Upper lobe of left lung (tissue), 6 donors: ENCODE data around the gene TMEM259. TPM values are rescaled to one million over a fixed set of nuclear protein-coding genes. Genes with fewer than 3 reads are reported as not detected.

Source experiments
- ATAC-seq, 2 donors: fragments of 200-7000 bp; cut with Tn5 transposase; one replicate each; pipeline ENCODE4 v1.9.1; 2022; ENCODE audit warnings: mild to moderate bottlenecking in 2 of 2, moderate library complexity in 2 of 2; ENCODE audit not compliant: low FRiP score in 2 of 2
- DNase-seq, 2 donors: peaks; one replicate each; pipeline ENCODE4 v3.0.0-alpha.2; 2019 to 2020
- H3K27ac ChIP-seq, 4 donors: fragments of 200-600 bp; sonication (generic); one replicate each; pipeline ENCODE4 v1.5.1; 2016 to 2019
- H3K27me3 ChIP-seq, 4 donors: fragments of 200-600 bp; sonication (generic); one replicate each; pipeline ENCODE4 v1.5.1; 2017 to 2019
- H3K36me3 ChIP-seq, 4 donors: fragments of 200-600 bp; sonication (generic); one replicate each; pipeline ENCODE4 v1.5.1; 2016 to 2019
- H3K4me1 ChIP-seq, 4 donors: fragments of 200-600 bp; sonication (generic); one replicate each; pipeline ENCODE4 v1.5.1; 2018 to 2019
- H3K4me3 ChIP-seq, 4 donors: fragments of 200-600 bp; sonication (generic); one replicate each; pipeline ENCODE4 v1.5.1; 2017 to 2019; ENCODE audit warnings: mild to moderate bottlenecking in 2 of 4, moderate library complexity in 1 of 4
- H3K9me3 ChIP-seq, 4 donors: fragments of 200-600 bp; sonication (generic); one replicate each; pipeline ENCODE4 v1.5.1; 2018 to 2019
- EP300 ChIP-seq, 4 donors: sonication (generic); formaldehyde crosslinking; IDR thresholded peaks; one replicate each; pipeline ENCODE4 v1.5.1; 2017; ENCODE audit warnings: antibody characterized with exemption in 4 of 4, control low read depth in 2 of 4
- POLR2A ChIP-seq, 4 donors: fragments of 450-650 bp; IDR thresholded peaks; one replicate each; pipeline ENCODE4 v1.5.1; 2016 to 2017; ENCODE audit warnings: antibody characterized with exemption in 4 of 4, mild to moderate bottlenecking in 2 of 4
- POLR2AphosphoS5 ChIP-seq, 2 donors: sonication (generic); formaldehyde crosslinking; IDR thresholded peaks; one replicate each; pipeline ENCODE4 v1.5.1; 2017; ENCODE audit warnings: antibody characterized with exemption in 2 of 2
- WGBS, 2 donors: methylation state at CpG; one replicate each; pipeline ENCODE4 v1.1.5; 2017 to 2018; 5-methylcytosine and 5-hydroxymethylcytosine counted together
- total RNA-seq, 6 donors: library from RNA; depleted of rRNA in 4 of 6; stranded (reverse); fragments of >200 nt in 4 of 6; gene quantifications; one replicate each; pipeline versions ENCODE4 v1.1.0 to v1.2.1, GENCODE V29; 2016 to 2021
- TF ChIP-seq, protein P1 (sequence below), 6 experiments: fragments of 450-650 bp in 4 of 6; fragments of 200-600 bp in 2 of 6; sonication (generic) in 2 of 6; IDR thresholded peaks; one replicate each; pipeline ENCODE4 v1.5.1; 2016 to 2019; ENCODE audit warnings: antibody characterized with exemption in 6 of 6
- donor health status: DM: no; HTN: no; CAD: no; lungs with moderate emphysema.
- donor health status: DM: no; HTN: yes; CAD: no; lungs with severe emphysema.

Gene TMEM259
- total RNA-seq, 6 donors from 2014 or later = 143 to 643 (median 208) TPM

DNA sequence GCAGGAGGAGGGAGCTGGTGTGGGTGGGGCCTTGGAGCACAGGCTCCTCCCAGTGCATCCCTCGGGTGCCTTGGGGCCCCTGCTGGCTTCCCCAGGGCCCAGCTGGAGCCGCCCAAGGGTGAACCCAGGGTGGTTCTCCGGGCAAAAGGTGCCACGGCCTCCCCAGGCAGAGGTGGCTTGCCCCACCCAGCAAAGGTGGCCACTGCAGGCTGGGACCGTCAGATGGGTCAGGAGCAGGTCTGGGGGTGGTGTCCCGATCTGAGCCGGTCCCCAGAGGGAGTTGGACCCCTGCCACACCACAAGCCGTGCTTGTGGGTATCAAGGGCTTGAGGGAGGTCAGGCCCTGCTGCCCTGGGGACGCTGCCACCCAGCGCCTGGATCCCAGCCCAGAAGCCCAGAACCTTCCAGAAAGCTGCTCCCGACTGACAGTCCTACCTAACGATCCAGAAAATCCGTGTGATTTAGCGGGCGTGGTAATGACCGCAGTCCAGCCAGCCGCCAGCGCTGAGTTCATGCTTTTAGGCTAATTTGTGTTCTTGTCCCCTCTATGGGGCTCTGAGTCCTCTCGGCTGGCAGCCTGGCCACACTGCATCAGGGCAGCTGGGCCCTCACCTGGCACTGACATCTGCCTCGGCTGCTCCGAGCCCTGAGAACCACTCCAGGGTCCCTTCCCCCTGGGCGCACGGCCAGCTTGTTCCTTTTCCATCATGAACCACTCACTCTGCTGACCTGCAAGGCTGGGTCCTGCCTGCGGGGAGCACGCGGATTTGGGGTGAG lies 25.7 kb downstream of the TMEM259 start:
- H3K4me1 ChIP-seq = peaks cover 16 to 25% (median 23%) of the 10 kb centered on the region in 4 donors
- peaks cover 0 to 34% (median 20%) of the 10 kb centered on the region in 4 donors for H3K27me3 ChIP-seq
- H3K9me3 ChIP-seq = no peaks in the 10 kb centered on the region
- ATAC-seq (peak in 1 of 2 donors; percentile 67), DNase-seq (peak; percentile 68 to 70)
- peak overlapping the region in 2 of 4 donors; percentile 35 to 63 for H3K27ac ChIP-seq
- TF ChIP-seq, protein P1, sequence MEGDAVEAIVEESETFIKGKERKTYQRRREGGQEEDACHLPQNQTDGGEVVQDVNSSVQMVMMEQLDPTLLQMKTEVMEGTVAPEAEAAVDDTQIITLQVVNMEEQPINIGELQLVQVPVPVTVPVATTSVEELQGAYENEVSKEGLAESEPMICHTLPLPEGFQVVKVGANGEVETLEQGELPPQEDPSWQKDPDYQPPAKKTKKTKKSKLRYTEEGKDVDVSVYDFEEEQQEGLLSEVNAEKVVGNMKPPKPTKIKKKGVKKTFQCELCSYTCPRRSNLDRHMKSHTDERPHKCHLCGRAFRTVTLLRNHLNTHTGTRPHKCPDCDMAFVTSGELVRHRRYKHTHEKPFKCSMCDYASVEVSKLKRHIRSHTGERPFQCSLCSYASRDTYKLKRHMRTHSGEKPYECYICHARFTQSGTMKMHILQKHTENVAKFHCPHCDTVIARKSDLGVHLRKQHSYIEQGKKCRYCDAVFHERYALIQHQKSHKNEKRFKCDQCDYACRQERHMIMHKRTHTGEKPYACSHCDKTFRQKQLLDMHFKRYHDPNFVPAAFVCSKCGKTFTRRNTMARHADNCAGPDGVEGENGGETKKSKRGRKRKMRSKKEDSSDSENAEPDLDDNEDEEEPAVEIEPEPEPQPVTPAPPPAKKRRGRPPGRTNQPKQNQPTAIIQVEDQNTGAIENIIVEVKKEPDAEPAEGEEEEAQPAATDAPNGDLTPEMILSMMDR (IDR thresholded peaks at IDR 0.05) = no peak
- TF ChIP-seq POLR2AphosphoS5 (IDR thresholded peaks at IDR 0.05) = no peak
- no peak for TF ChIP-seq EP300 (IDR thresholded peaks at IDR 0.05)
- TF ChIP-seq POLR2A (IDR thresholded peaks at IDR 0.05) = no peak
- WGBS, 2 donors = 55 to 77% methylated on average over 18 to 20 of the region's 26 CpGs
- no peak overlapping the region for H3K4me3 ChIP-seq
- H3K36me3 ChIP-seq = peaks cover 0 to 38% (median 26%) of the 10 kb centered on the region in 4 donors

GRCh38 chr19:994516-994915 lies 26.4 kb downstream of the TMEM259 start:
- H3K4me1 ChIP-seq = peaks cover 13 to 22% (median 20%) of the 10 kb centered on the region in 4 donors
- H3K9me3 ChIP-seq = no peaks in the 10 kb centered on the region
- TF ChIP-seq, protein P1 (IDR thresholded peaks at IDR 0.05) = no peak
- 93 to 97% methylated on average over 17 to 18 of the region's 18 CpGs for WGBS, 2 donors
- H3K4me3 ChIP-seq = no peak overlapping the region
- ATAC-seq = no peak
- peak in 1 of 2 donors; percentile 75 for DNase-seq
- H3K36me3 ChIP-seq = peaks cover 0 to 46% (median 29%) of the 10 kb centered on the region in 4 donors
- no peak overlapping the region for H3K27ac ChIP-seq
- H3K27me3 ChIP-seq = peaks cover 0 to 27% (median 18%) of the 10 kb centered on the region in 4 donors

GRCh38 chr19:993831-994393 lies 27.0 kb downstream of the TMEM259 start:
- TF ChIP-seq POLR2AphosphoS5 (IDR thresholded peaks at IDR 0.05) (no peak), POLR2A (IDR thresholded peaks at IDR 0.05) (no peak), EP300 (IDR thresholded peaks at IDR 0.05) (no peak)
- TF ChIP-seq, protein P1 (IDR thresholded peaks at IDR 0.05) = no peak
- Histone ChIP-seq H3K27ac (no peak overlapping the region), H3K27me3 (peaks cover 0 to 21% (median 13%) of the 10 kb centered on the region in 4 donors), H3K9me3 (no peaks in the 10 kb centered on the region), H3K4me3 (no peak overlapping the region), H3K4me1 (peaks cover 13 to 22% (median 20%) of the 10 kb centered on the region in 4 donors), H3K36me3 (peaks cover 0 to 50% (median 31%) of the 10 kb centered on the region in 4 donors)
- peak in 1 of 2 donors; percentile 86 for DNase-seq
- no peak for ATAC-seq
- 90 to 95% methylated on average over 14 to 37 of the region's 43 CpGs for WGBS, 2 donors

GRCh38 chr19:993361-993830 lies 27.5 kb downstream of the TMEM259 start:
- peaks cover 0 to 54% (median 34%) of the 10 kb centered on the region in 4 donors for H3K36me3 ChIP-seq
- no peaks in the 10 kb centered on the region for H3K9me3 ChIP-seq
- ATAC-seq (no peak), DNase-seq (peak in 1 of 2 donors; percentile 68)
- TF ChIP-seq, protein P1 (IDR thresholded peaks at IDR 0.05) = no peak
- no peak for TF ChIP-seq EP300 (IDR thresholded peaks at IDR 0.05)
- no peak for TF ChIP-seq POLR2A (IDR thresholded peaks at IDR 0.05)
- no peak for TF ChIP-seq POLR2AphosphoS5 (IDR thresholded peaks at IDR 0.05)
- no peak overlapping the region for H3K27ac ChIP-seq
- H3K4me1 ChIP-seq = peaks cover 13 to 22% (median 20%) of the 10 kb centered on the region in 4 donors
- H3K27me3 ChIP-seq = peaks cover 0 to 17% (median 11%) of the 10 kb centered on the region in 4 donors
- WGBS, 2 donors = 93% methylated on average over 6 to 17 of the region's 17 CpGs
- H3K4me3 ChIP-seq = no peak overlapping the region
